Measurements from ENCODE around the gene TRIM54. TPM values are rescaled to one million over a fixed set of nuclear protein-coding genes. Genes with fewer than 3 reads are reported as not detected.
A peak's percentile ranks its signal among the peaks of the same experiment; 100 is the strongest.

TRIM54 gene
- total RNA-seq, 1 donor: not detected

DNA sequence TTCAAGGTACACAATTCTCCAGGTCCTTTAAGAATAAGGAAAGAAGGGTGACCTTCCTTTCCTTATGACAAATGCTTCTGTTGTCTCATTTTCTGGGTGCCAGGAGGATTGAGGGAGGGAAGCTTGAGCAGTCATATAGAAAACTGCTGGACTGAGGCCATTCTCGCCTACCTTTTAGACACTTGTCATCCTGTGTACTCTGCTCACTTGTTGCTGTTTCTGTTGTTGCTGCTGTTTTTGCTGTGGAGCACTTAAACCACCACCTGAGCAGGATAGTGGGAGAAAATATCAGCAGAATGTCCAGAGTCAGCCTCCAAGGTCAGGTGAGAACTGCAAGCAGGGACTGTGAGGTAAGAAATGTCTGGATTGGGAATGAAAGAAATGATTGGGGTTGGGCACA is 4.2 kb upstream of the TRIM54 start:
- Histone ChIP-seq H3K4me2 (ENCODE audit: insufficient read depth, low read length) (no peak overlapping the region), H3K79me2 (ENCODE audit: insufficient read depth, low read length) (no peaks in the 10 kb centered on the region), H3K36me3 (ENCODE audit: insufficient read depth, low read length) (no peaks in the 10 kb centered on the region), H4K20me1 (ENCODE audit: insufficient read depth, low read length) (no peaks in the 10 kb centered on the region), H3K27me3 (ENCODE audit: insufficient read depth, low read length) (peaks cover 3% of the 10 kb centered on the region), H3K9me3 (ENCODE audit: low read depth, low read length) (no peaks in the 10 kb centered on the region), H2AFZ (ENCODE audit: low read length) (no peak overlapping the region), H3K27ac (ENCODE audit: low read depth, low read length) (no peak overlapping the region), H3K4me1 (ENCODE audit: insufficient read depth, low read length) (peaks cover 32% of the 10 kb centered on the region), H3K4me3 (ENCODE audit: insufficient read depth, low read length) (no peak overlapping the region)
- DNase-seq (ENCODE audit: insufficient read length, low spot score, missing footprints): no peak
- TF ChIP-seq, protein P1, sequence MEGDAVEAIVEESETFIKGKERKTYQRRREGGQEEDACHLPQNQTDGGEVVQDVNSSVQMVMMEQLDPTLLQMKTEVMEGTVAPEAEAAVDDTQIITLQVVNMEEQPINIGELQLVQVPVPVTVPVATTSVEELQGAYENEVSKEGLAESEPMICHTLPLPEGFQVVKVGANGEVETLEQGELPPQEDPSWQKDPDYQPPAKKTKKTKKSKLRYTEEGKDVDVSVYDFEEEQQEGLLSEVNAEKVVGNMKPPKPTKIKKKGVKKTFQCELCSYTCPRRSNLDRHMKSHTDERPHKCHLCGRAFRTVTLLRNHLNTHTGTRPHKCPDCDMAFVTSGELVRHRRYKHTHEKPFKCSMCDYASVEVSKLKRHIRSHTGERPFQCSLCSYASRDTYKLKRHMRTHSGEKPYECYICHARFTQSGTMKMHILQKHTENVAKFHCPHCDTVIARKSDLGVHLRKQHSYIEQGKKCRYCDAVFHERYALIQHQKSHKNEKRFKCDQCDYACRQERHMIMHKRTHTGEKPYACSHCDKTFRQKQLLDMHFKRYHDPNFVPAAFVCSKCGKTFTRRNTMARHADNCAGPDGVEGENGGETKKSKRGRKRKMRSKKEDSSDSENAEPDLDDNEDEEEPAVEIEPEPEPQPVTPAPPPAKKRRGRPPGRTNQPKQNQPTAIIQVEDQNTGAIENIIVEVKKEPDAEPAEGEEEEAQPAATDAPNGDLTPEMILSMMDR (IDR thresholded peaks at IDR 0.05; ENCODE audit: extremely low read depth, low read depth, low read length): no peak

DNA sequence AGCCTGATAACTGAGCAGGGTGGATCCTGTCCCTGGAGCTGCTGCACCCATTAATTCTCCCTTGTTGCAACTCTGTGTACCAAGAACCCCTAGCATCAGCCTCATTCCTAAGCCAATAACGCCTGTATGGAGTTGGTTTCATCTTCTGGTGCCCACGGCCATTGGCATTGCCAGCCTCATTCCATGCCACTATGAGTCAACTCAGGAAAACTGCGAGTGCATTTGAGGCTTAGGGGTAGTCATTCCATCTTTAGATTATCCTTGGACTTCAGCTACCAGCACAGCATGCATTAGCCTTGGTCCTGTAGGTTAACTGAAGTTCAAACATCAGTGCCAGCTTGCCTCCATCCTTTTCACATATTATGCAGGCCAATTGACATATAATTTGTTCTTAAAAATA is 1.4 kb upstream of the TRIM54 start:
- Histone ChIP-seq H3K4me2 (ENCODE audit: insufficient read depth, low read length) (no peak overlapping the region), H3K36me3 (ENCODE audit: insufficient read depth, low read length) (no peaks in the 10 kb centered on the region), H3K79me2 (ENCODE audit: insufficient read depth, low read length) (no peaks in the 10 kb centered on the region), H3K4me3 (ENCODE audit: insufficient read depth, low read length) (no peak overlapping the region), H3K4me1 (ENCODE audit: insufficient read depth, low read length) (peaks cover 25% of the 10 kb centered on the region), H3K9me3 (ENCODE audit: low read depth, low read length) (no peaks in the 10 kb centered on the region), H2AFZ (ENCODE audit: low read length) (no peak overlapping the region), H4K20me1 (ENCODE audit: insufficient read depth, low read length) (no peaks in the 10 kb centered on the region), H3K27ac (ENCODE audit: low read depth, low read length) (no peak overlapping the region), H3K27me3 (ENCODE audit: insufficient read depth, low read length) (peaks cover 6% of the 10 kb centered on the region)
- DNase-seq (ENCODE audit: insufficient read length, low spot score, missing footprints): peak; percentile 77
- TF ChIP-seq, protein P1 (IDR thresholded peaks at IDR 0.05; ENCODE audit: extremely low read depth, low read depth, low read length): no peak

DNA sequence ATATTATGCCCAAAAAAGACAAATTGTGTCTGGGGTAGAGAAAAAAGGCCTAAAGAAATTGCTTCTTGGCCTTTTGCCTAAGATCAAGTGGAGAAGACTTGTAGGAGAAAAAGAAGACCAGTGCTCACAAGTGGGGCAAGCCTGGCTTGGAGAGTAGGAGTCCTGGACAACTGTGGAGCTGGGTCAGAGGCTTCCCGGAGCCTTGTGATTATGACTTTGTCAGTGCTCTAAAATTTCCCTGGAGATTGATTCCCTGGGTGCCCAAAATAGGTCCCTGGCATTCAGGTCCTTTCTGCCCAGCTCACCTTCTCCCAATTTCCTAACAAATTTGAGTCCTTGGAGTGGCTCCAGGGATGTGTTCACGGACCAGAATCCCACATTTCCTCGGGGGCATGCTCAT is 787 bp upstream of the TRIM54 start:
- no peak overlapping the region for H3K4me3 ChIP-seq (ENCODE audit: insufficient read depth, low read length)
- no peak overlapping the region for H2AFZ ChIP-seq (ENCODE audit: low read length)
- no peak overlapping the region for H3K4me2 ChIP-seq (ENCODE audit: insufficient read depth, low read length)
- H4K20me1 ChIP-seq (ENCODE audit: insufficient read depth, low read length): no peaks in the 10 kb centered on the region
- H3K27ac ChIP-seq (ENCODE audit: low read depth, low read length): no peak overlapping the region
- H3K4me1 ChIP-seq (ENCODE audit: insufficient read depth, low read length): peaks cover 25% of the 10 kb centered on the region
- no peaks in the 10 kb centered on the region for H3K9me3 ChIP-seq (ENCODE audit: low read depth, low read length)
- TF ChIP-seq, protein P1 (IDR thresholded peaks at IDR 0.05; ENCODE audit: extremely low read depth, low read depth, low read length): no peak
- H3K36me3 ChIP-seq (ENCODE audit: insufficient read depth, low read length): no peaks in the 10 kb centered on the region
- no peaks in the 10 kb centered on the region for H3K79me2 ChIP-seq (ENCODE audit: insufficient read depth, low read length)
- DNase-seq (ENCODE audit: insufficient read length, low spot score, missing footprints): no peak
- H3K27me3 ChIP-seq (ENCODE audit: insufficient read depth, low read length): peaks cover 9% of the 10 kb centered on the region

DNA sequence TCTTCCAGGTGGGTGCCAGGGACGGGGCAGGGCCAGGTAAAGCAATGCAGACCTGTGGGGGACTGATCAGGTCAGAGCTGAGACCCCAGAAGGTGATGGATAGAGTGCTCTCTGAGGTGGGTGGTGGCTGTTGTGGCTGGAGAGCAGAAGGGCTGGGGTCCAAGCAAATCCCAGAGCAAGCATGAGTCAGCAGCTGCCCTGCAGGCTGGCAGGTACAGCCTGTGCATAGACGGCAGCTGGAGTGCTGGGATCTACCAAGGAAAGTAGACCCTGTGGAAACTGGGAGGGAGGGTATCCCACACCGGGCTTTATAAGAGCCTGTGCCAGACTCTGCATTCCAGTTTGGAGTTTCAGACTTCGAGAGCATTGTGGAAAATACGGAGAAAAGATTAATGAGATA is 663 bp downstream of the TRIM54 start:
- no peak overlapping the region for H2AFZ ChIP-seq (ENCODE audit: low read length)
- no peak for DNase-seq (ENCODE audit: insufficient read length, low spot score, missing footprints)
- no peaks in the 10 kb centered on the region for H4K20me1 ChIP-seq (ENCODE audit: insufficient read depth, low read length)

More for the DNA sequence above, 663 bp downstream of the TRIM54 start:
- H3K79me2 ChIP-seq (ENCODE audit: insufficient read depth, low read length): no peaks in the 10 kb centered on the region
- H3K9me3 ChIP-seq (ENCODE audit: low read depth, low read length): no peaks in the 10 kb centered on the region
- H3K4me2 ChIP-seq (ENCODE audit: insufficient read depth, low read length): no peak overlapping the region
- no peaks in the 10 kb centered on the region for H3K36me3 ChIP-seq (ENCODE audit: insufficient read depth, low read length)
- H3K27ac ChIP-seq (ENCODE audit: low read depth, low read length): no peak overlapping the region
- H3K4me1 ChIP-seq (ENCODE audit: insufficient read depth, low read length): peaks cover 25% of the 10 kb centered on the region
- H3K27me3 ChIP-seq (ENCODE audit: insufficient read depth, low read length): peaks cover 22% of the 10 kb centered on the region
- H3K4me3 ChIP-seq (ENCODE audit: insufficient read depth, low read length): no peak overlapping the region
- TF ChIP-seq, protein P1 (IDR thresholded peaks at IDR 0.05; ENCODE audit: extremely low read depth, low read depth, low read length): no peak
